GM21737 (cell line): ENCODE results near the gene ZCCHC8.
A peak's percentile ranks its signal among the peaks of the same experiment; 100 is the strongest.
"Not testable (repeated sequence)": the region's sequence is repeated elsewhere in the genome, so short reads cannot be mapped to it uniquely, and the experiment has no call there.

ENCODE experiments used
- ATAC-seq: cut with Tn5 transposase; IDR thresholded peaks from one replicate; pipeline ENCODE4 v1.9.1; 2021; ENCODE audit warnings: mild to moderate bottlenecking, moderate library complexity; ENCODE audit not compliant: unreplicated experiment

Gene ZCCHC8

DNA sequence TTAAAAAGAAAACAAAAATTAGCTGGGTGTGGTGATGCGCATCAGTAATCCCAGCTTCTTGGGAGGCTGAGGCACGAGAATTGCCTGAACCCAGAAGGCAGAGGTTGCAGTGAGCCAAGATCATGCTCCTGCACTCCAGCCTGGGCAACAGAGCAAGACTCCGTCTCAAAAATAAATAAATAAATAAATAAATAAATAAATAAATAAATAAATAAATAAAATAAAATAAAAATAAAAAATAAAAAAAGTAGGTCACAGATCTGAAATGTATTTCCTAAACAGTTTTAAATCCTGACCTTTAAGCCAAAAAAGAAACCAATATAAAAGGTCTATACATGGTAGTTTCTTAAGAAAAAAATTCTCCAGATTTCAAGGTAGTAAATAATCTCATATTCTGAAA, 12.3 kb upstream of the ZCCHC8 start:
- ATAC-seq, result not testable (repeated sequence)

DNA sequence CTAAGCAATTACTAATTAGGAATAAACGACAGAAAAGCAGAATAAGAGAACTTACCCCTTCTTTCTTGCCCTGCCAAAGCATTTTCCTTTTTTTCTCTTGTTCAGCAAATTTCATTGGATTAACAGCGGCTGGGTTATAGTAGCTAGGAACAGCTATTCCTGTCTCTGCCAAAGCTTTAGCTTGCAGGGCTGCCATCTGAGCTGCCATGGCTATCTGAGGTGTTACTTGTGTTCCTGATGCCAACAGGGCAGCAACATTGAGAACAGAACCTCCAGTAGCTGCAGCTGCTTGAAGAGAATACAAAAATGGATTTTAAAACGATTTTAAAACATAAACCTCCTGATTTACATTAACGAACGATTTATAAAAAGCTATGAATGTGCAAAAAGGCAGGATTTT, 7.4 kb upstream of the ZCCHC8 start:
- no peak for ATAC-seq

DNA sequence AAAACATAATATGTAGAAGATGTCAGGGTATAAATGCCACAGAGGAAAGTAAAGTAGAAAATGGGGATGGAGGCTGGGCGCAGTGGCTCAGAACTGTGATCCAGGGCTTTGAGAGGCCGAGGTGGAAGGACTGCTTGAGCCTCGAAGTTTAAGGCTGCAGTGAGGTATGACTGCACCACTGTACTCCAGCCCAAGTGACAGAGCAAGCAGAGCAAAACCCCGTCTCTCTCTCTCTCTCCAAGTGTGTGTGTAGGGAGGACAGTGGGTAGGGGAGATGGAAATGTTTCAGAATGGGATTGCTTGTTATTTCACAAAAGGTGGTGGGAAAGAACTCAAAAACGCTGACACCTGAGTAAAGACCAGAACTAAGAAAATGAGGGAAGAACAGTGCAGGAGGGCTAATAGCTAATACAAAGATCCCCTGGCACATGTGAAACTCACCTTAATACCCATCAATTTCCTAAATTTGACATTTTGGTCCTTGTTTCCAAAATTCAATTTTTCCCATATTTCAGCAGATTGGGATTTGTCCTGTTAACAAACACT, 5.7 kb upstream of the ZCCHC8 start:
- ATAC-seq, result no peak

DNA sequence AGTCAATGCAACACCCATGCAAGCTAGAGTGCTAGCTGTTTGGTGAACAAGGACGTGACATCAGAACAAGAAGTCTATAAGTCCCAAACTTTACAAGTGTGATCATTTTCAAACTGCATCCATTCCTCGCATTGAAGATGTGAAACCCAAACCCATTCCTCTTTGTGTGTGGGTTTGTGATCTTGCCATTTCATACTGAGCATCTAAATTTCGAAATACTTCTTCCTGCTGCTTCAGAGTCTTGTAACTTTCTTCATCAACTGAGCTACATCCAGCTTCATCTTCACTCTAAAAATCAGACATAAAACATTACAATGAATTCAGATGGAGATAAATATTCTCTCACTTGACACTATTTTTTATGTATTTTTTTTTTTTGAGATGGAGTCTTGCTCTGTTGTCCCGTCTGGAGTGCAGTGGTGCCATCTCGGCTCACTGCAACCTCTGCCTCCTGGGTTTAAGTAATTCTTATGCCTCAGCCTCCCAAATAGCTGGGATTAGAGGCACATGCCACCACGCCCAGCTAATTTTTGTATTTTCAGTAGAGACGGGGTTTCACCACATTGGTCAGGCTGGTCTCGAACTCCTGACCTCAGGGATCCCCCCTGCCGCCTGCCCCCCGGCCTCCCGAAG, 4.8 kb upstream of the ZCCHC8 start:
- no peak for ATAC-seq

DNA sequence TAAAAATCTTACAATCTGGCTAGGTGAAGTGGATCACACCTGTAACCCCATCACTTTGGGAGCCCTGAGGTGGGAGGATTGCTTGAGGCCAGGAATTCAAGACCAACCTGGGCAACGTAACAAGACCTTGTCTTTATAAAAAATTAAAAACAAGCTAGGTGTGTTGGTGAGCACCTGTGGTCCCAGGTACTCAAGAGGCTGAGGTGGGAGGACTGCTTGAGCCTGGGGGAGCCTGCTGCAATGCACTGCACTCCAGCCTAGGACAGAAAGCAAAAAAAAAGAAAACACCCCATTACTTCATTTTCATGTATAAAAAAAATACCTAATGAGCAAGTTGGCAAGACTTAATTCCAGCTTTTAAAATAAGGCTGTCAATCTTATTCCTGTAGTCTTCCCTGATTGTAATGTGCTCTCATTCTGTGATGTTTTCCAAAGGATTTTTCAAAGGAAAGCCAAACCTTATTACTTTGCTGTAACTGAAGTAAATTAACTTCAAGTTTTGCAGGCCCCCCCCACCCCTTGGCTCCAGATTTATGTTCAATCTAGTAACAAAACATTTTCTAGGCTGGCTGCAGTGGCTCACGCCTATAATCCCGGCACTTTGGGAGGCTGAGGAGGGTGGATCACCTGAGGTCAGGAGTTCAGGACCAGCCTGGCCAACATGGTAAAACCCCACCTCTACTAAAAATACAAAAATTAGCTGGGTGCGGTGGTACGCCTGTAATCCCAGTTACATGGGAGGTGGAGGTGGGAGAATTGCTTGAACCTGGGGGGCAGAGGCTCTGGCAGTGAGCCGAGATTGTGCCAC, 3.3 kb upstream of the ZCCHC8 start:
- no peak for ATAC-seq

DNA sequence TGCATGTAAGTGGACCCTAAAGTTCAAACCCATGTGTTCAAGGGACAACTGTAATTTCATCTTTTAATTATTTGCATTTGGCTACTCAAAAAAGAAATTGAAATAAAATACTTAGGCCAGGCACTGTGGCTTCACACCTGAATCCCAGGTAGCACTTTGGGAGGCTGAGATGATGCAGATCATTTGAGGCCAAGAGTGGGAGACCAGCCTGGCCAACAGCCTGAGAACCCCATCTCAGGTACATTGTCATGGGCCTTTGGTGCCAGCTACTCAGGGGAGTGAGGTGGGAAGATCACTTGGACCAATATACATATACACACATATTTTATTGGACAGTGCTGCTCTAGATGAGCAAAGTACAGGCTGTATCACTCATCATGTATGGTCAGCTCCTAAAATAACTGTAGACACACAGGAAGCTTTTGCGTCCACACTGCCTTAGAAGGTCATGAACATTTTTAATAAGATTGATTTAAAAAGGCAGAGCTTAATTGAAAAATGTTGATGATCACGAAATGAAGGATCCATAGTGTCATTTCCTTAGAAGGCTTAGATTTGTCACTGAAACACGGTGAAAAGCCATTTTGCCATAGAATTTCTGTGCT, 2.5 kb upstream of the ZCCHC8 start:
- no peak for ATAC-seq

DNA sequence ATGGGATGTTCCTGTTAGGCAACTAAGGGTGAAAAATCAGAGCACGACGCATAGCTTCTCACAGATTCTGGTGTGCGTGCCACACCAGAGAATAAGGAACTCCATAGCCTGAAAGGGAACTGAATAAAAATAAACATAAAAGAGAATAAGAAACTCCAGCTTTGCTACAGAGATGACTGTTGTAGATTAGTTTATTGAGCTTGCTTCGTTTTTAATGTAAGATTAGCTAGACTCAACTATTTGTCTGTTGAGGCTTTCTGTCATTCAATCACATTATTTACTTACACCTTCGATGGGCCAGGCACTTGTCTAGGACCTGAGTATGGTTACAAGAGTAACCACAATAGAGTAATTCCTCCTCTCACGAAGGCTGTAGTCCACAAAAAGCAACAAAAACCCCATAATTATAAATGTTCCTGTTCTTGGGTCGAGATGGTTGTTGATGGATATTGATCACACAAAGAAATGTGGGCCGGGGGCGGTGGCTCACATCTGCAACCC, 807 bp upstream of the ZCCHC8 start:
- ATAC-seq, result no peak

DNA sequence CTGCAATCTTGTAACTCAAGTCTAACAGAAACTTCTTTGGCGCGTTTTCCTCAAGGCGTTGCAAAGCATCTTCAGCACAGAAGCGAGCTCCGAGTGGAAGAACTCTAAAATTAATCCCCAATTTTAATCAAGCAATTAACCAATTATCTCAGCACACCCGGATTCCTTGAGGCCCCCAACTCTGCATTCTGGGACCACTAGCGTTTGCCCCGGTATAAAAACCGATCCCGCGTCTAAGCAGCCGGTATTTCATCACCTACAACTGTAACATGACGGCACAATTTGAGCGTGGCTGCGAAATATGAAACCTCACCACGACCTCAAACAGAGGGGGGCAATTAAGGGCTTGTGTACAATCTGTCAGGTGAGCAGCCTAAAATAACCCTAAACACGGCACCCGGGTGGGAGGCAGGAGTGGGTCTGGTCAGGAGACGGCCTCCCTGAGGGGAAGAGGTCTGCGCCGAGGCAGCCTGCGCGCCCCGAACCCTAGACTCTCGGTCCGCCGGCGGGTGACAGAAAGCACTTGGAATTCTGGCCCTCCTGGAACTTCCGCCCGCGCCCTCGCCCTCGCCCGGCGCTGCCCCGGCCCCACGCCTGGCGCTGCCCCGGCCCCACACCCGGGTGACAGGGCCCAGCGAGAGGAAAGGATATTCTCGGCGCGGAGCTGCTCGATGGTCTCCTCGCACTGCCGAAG, 594 bp downstream of the ZCCHC8 start:
- peak; percentile 18 for ATAC-seq

DNA sequence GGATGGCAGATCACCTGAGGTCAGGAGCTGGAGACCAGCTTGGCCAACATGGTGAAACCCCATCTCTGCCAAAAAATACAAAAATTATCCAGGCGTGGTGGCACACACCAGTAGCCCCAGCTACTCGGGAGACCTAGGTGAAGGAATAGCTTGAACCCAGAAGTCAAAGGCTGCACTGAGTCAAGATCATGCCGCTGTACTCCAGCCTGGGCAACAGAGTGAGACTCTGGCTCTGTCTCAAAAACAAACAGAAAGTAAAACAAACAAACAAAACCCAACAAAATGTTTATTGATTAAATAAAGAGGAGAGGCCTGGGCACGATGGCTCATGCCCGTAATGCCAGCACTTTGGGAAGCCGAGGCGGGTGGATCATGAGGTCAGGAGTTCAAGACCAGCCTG, 5.5 kb downstream of the ZCCHC8 start:
- no peak for ATAC-seq

DNA sequence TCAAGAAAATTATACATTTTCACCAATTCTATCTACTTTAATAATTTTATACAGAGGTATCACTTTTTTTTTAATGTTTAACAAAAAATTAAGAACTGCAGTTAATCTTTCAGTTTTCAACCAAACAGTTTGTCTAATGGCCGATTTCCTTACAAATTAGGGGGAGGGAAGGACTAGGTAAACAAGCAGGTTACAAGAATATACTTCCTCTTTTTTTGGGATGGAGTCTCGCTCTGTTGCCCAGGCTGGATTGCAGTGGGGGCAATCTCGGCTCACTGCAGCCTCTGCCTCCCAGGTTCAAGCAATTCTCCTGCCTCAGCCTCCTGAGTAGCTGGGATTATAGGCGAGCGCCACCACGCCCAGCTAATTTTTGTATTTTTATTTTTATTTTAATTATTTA, 7.5 kb downstream of the ZCCHC8 start:
- ATAC-seq, result not testable (repeated sequence)

DNA sequence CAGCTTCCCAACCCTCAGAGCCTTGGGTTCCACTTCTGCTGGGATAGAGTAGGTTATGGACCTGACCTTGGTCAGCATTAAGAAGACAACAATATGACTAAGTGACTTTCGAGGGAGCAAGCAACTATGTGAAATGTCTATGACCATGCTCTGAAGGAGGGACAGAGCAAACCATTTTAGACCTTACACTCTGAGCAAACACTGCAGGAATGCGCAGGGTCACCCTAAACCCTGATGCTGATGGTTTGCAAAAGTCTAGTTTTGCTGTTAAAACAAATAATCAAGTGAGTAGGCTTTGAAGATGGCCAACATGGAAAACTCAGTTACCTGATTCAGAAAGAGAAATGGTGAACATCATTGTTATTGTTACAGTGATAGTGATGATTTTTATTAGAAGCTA, 8.7 kb downstream of the ZCCHC8 start:
- ATAC-seq, result no peak

DNA sequence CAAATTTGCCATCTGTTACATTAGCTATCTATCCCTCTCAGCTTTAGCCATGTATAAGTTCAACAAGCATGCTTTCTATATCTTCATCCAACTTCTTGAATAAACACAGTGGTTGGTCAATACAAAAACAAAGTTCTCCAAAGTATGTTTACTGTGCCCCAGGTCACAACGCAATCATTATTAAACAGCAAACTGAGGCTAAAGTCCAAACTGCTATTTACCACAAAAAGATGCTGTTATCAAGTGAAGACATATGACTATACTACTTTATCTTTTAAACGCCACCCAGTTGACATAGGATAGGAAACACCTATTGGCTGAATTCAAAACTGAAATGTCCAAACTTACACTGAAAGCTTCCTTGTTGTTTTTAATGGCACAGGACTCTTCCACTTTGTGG, 11.7 kb downstream of the ZCCHC8 start:
- ATAC-seq, result no peak

DNA sequence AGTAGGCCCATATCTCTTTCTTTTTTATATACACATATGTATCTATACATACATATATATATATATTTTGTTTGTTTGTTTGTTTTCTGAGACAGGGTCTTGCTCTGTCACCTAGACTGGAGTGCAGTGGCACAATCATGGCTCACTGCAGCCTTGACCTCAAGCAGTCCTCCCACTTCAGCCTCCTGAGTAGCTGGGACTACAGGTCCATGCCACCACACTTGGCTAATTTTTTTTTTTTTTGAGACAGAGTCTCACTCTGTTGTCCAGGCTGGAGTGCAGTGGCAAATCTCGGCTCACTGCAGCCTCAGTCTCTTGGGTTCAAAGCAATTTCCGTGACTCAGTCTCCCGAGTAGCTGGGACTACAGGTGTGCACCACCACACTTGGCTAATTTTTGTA, 12.9 kb downstream of the ZCCHC8 start:
- ATAC-seq, result not testable (repeated sequence)

DNA sequence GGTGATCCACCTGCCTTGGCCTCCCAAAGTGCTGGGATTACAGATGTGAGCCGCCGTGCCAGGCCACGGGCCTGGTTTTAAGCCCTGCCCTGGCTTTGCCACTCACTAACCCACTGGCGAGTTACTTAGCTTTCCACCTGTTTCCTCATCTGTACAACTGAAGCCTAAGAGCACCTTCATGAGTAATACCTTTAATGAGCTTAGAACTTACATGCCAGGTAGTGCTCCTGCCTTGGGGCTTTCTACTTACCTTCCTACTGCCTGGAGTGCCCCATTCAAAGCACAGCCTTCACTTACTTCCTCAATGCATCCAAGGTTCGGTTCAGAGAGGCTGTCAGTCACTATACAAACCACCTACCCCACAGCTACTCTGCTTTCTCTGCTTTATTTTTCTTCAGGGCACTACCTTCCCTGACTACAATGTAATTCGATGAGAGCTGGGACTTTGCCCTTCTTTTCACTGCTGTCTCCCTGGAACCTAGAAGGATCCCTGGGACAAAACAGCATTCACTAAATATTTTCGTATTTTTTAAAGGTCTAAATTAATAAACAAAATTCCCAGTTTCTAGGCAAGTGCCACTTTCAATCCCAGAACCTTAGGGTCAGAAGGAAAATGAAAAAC, 13.8 kb downstream of the ZCCHC8 start:
- ATAC-seq, result no peak

DNA sequence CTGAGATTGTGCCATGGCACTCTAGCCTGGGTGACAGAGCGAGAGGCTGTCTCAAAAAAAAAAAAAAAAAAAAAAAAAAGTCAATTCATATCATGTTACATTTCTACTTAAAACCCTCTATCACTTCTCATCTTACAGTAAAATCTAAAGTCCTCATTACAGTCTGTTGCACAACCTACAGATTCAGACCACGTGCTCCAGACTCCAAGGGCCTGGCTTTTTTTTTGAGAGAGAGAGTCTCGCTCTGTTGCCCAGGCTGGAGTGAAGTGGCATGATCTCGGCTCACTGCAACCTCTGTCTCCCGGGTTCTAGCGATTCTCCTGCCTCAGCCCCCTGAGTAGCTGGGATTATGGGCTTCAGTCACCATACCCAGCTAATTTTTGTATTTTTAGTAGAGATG, 14.4 kb downstream of the ZCCHC8 start:
- ATAC-seq, result not testable (repeated sequence)

DNA sequence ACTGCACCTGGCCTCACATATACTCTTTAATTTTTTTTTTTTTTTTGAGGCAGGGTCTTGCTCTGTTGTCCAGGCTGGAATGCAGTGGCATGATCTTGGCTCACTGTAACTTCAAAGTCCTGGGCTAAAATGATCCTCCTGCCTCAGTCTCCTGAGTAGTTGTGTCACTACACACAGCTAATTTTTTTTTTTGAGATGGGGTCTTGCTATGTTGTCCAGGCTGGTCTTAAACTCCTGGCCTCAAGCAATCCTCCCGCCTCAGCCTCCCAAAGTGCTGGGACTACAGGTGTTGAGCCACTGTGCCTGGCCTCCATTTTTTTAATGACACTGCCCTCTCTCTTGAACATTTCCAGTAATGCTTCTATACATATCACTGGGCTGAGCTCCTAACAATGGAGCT, 16.3 kb downstream of the ZCCHC8 start:
- not testable (repeated sequence) for ATAC-seq

DNA sequence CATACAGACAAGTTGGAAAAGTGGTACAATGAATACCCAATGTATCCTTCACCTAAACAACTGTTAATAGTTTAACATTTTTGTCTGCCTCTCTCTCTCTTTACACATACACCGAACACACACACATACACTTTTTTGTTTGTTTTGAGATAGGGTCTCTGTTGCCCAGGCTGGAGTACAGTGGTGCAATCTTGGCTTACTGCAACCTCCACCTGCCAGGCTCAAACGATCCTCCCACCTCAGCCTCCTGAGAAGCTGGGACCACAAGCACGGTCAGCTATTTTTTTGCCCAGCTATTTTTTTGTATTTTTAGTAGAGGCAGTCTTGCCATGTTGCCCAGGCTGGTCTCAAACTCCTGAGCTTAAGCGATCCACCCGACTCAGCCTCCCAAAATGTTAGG, 16.8 kb downstream of the ZCCHC8 start:
- ATAC-seq, result no peak

DNA sequence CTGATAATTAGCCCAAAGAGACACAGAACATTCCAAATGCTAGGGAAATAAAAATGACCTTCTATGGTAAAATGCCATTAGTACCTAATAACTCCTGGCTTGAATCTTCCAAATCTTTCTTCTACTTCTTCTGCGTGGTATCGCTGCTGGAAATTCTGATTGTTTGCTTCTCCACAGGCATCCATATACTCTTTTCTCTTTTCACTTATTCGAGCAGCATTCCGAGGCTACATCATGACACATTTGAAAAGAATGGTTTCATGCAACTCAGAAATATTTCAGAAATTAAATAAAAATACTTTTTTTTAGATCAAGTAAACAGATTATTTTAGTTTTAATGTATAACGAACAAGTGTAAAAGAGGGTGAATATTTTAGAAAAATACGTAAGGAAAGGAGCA, 18.9 kb downstream of the ZCCHC8 start:
- ATAC-seq, result no peak

DNA sequence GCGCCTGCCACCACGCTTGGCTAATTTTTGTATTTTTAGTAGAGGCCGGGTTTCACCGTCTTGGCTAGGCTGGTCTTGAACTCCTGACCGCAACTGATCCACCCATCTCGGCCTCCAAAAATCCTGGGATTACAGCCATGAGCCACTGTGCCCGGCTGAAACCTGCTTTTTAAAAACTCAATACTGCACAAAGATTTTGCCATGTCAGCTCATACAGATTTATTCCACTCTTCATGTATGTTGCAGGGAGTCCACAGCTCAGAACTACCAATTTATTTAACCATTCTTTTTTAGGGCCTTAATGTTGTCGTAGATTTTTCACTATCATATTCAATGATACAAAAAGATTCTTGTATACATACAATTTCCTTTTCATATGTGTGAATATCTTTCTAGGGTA, 20.0 kb downstream of the ZCCHC8 start:
- no peak for ATAC-seq

DNA sequence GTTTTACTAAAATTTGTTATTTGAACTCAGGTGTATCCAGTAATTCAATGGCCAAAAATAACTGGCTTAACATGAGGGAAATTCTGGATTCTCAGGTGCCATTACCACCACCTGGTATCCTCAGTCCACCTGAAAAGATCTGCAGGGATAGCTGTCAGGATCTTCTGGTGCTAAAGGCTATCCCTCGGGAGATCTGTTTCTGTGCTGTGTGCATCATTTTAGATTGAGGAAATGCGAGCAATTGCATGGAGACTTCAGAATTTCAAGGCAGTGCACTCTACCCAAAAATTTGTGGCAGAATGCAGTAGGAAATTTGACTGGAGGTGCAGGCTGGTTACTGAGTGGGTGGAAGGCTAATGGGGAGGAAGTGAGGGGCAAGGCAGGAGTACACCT, 26.4 kb downstream of the ZCCHC8 start:
- ATAC-seq, result no peak
